Gastroesophageal sphincter (tissue), 3 donors: ENCODE data around the gene USP32.

Experiments
- CTCF ChIP-seq, 4 experiments: fragments of 200-600 bp in 2 of 4; fragments of 450-650 bp in 2 of 4; sonication (generic) in 1 of 4; IDR thresholded peaks; one replicate each; pipeline ENCODE4 v1.5.1; 2017 to 2019; ENCODE audit warnings: antibody characterized with exemption in 4 of 4, mild to moderate bottlenecking in 2 of 4, moderate library complexity in 2 of 4
- POLR2A ChIP-seq, 2 donors: fragments of 450-650 bp; IDR thresholded peaks; one replicate each; pipeline ENCODE4 v1.6.1; 2017; ENCODE audit warnings: antibody characterized with exemption in 2 of 2, mild to moderate bottlenecking in 2 of 2, moderate library complexity in 1 of 2
- POLR2AphosphoS5 ChIP-seq: sonication (generic); formaldehyde crosslinking; IDR thresholded peaks from one replicate; pipeline ENCODE4 v1.6.1; 2017; ENCODE audit warnings: antibody characterized with exemption

- TF ChIP-seq CTCF (IDR thresholded peaks at IDR 0.05) (no peak), POLR2A (IDR thresholded peaks at IDR 0.05) (no peak), POLR2AphosphoS5 (no peak)
These were observed 87.4 kb downstream of the USP32 start for GRCh38 chr17:60304502-60304901.
